Heart right ventricle (tissue), 16 donors: ENCODE data around the gene RAD50. TPM values are rescaled to one million over a fixed set of nuclear protein-coding genes. Genes with fewer than 3 reads are reported as not detected.

Experiments used
- ATAC-seq, 8 donors: fragments of 200-7000 bp; cut with Tn5 transposase; one replicate each; pipeline ENCODE4 v1.9.1; 2020; ENCODE audit warnings: mild to moderate bottlenecking in 8 of 8, moderate library complexity in 8 of 8, moderate number of reproducible peaks in 1 of 8
- DNase-seq, 2 donors: peaks; one replicate each; pipeline ENCODE4 v3.0.0-alpha.2; 2020
- H3K27ac ChIP-seq, 10 donors: fragments of 200-600 bp; sonication (generic) in 2 of 10; one replicate each; pipeline versions ENCODE4 v1.5.0 to v1.8.0; 2020 to 2022; ENCODE audit warnings: mild to moderate bottlenecking in 3 of 10
- H3K27me3 ChIP-seq, 7 donors: fragments of 200-600 bp; one replicate each; pipeline ENCODE4 v1.8.0; 2021 to 2022; ENCODE audit warnings: mild to moderate bottlenecking in 2 of 7
- H3K36me3 ChIP-seq, 9 donors: fragments of 200-600 bp; sonication (generic) in 1 of 9; one replicate each; pipeline versions ENCODE4 v1.5.0 to v1.8.0; 2020 to 2022; ENCODE audit warnings: mild to moderate bottlenecking in 2 of 9
- H3K4me1 ChIP-seq, 9 donors: fragments of 200-600 bp; sonication (generic) in 1 of 9; one replicate each; pipeline versions ENCODE4 v1.5.0 to v1.8.0; 2020 to 2022; ENCODE audit warnings: mild to moderate bottlenecking in 4 of 9
- H3K4me3 ChIP-seq, 10 donors: fragments of 200-600 bp; sonication (generic) in 2 of 10; one replicate each; pipeline versions ENCODE4 v1.5.0 to v1.8.0; 2020 to 2022; ENCODE audit warnings: mild to moderate bottlenecking in 7 of 10, moderate library complexity in 2 of 10
- H3K9me3 ChIP-seq, 11 donors: fragments of 200-600 bp in 10 of 11; sonication (generic) in 2 of 11; one replicate each; pipeline versions ENCODE4 v1.5.0 to v1.8.0; 2013 to 2022; ENCODE audit warnings: mild to moderate bottlenecking in 2 of 11, control low read depth in 1 of 11, moderate library complexity in 1 of 11
- CTCF ChIP-seq, 9 donors: fragments of 200-600 bp; sonication (generic) in 2 of 9; IDR thresholded peaks; one replicate each; pipeline versions ENCODE4 v1.5.0 to v1.8.0; 2021 to 2022; ENCODE audit warnings: antibody characterized with exemption in 9 of 9, mild to moderate bottlenecking in 5 of 9, moderate library complexity in 1 of 9
- WGBS, 2 donors: extraction: QIAGEN DNeasy Blood & Tissue Kit; methylation state at CpG; one replicate each; pipeline ENCODE4 v1.1.7; 2013; ENCODE audit warnings: inconsistent platforms in 1 of 2; 5-methylcytosine and 5-hydroxymethylcytosine counted together
- intact Hi-C, 10 donors: fragments of 100-400 bp; cut with DNase I; formaldehyde crosslinking; loops; one replicate each; pipeline versions ENCODE4 v1.11.1 to v1.14.2; 2022
- polyA plus RNA-seq, 2 donors: library from polyadenylated mRNA; stranded (reverse); fragments of 200-250 nt; gene quantifications; one replicate each; pipeline ENCODE4 v1.2.3, GENCODE V29; 2013
- total RNA-seq, 10 donors: library from RNA; stranded (reverse); fragmentation: NEBNext Ultra II Directional in 3 of 10; extraction: Animal tissue kit (Norgen Biotek cat#: 25700) in 3 of 10; gene quantifications; one replicate each; pipeline versions ENCODE4 v1.2.1 to v1.2.4, GENCODE V29; 2021 to 2023
- donor health status: Arrhythmogenic right ventricular cardiomyopathy.
- donor health status: ischemic (EF 13 %, LVEDD 7.1; RV severe dilation, severe dysfunction).
- donor health status: healthy with polysubstance abuse.
- donor health status: DM: no; HTN: yes; CAD: no.
- donor health status: DM: no; HTN: no; CAD: no.
- donor health status: ischemic (EF 25% LVEDD 6.9; RV normal size, moderate dysfunction).
- donor health status: ischemic (EF 25% LVEDD 5.7; RV mildly dilated, moderate dysfunction).
- donor health status: healthy.
- donor health status: DM: yes; HTN: yes; CAD: no.
- donor health status: Ischemic cardiomyopathy.
- donor health status: ischemic (EF 35%, LVEDD 5.7; RV mildly dilated, moderate dysfunction).
- donor health status: nonischemic (EF 11% LVEDD 7.7; RV severe dilation, severe dysfunction).
- donor health status: DM: yes; HTN: yes; CAD: no.
- donor health status: PGD.
- donor health status: ischemic (EF 29% LVEDD 5.4; RV normal size, mild dysfunction).
- donor health status: nonischemic (EF 23%, LVEDD 6.1; RV moderate dilation, normal function).

Gene RAD50
- total and polyA plus RNA-seq, 12 donors = 6.8 to 38.5 (median 31.8) TPM

- Histone ChIP-seq H3K9me3 (no peaks in the 10 kb centered on the region), H3K4me3 (no peak overlapping the region), H3K27me3 (peaks cover 0 to 9% (median 0%) of the 10 kb centered on the region in 7 donors), H3K36me3 (no peaks in the 10 kb centered on the region), H3K4me1 (peaks cover 0 to 11% (median 0%) of the 10 kb centered on the region in 9 donors), H3K27ac (no peak overlapping the region)
- 84 to 85% methylated on average over 21 of the region's 21 CpGs for WGBS, 2 donors
- ATAC-seq (no peak), DNase-seq (no peak)
- TF ChIP-seq CTCF (IDR thresholded peaks at IDR 0.05) = no peak
- intact Hi-C loops = no loop called here
Measured at GRCh38 chr5:132665574-132666080, 108.8 kb downstream of the RAD50 start.

DNA sequence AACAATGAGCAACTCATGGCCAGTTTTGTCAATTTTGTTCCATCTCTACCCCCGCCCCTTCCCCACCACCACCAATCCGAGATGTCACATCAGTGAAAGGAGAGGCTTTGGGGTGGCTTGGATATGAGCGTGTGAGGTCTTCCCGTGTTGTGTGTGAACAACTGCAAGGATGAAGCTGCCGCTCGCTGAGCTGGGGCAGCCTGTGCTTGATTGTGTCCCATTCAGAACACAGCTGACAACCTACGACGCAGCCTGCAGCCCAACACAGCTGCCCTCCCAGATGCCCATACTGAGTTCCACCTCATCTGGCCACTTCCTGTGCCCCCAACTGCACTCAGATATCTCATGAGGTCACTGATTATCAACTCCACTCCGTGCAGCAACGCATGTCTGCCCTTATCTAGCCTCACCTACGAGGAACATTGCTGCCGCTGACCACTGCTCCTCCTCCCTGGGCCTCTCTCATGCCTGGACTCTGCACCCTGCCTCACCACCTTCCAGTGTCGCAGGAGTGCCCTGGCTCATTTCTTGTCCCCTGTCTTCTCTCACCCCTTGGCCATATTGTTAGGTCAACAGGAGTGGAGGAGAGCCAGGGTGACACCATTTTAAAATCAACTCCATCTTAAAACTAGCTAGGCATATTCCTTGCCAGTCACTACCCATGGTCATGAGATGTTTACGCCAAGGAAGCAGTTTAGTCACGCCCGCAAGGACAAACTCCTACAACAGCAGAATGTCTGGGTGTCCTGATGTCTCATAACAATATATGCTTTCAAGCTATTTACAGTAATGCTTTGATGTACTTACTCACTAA is 109.7 kb downstream of the RAD50 start:
- H3K4me1 ChIP-seq = peaks cover 0 to 11% (median 0%) of the 10 kb centered on the region in 9 donors
- 80 to 82% methylated on average over 16 of the region's 16 CpGs for WGBS, 2 donors
- H3K27ac ChIP-seq = no peak overlapping the region
- H3K36me3 ChIP-seq = no peaks in the 10 kb centered on the region
- no peaks in the 10 kb centered on the region for H3K9me3 ChIP-seq
- no peak for ATAC-seq
- intact Hi-C loops = no loop called here
- peaks cover 0 to 9% (median 0%) of the 10 kb centered on the region in 7 donors for H3K27me3 ChIP-seq
- no peak for TF ChIP-seq CTCF (IDR thresholded peaks at IDR 0.05)
- no peak overlapping the region for H3K4me3 ChIP-seq
- DNase-seq = no peak

GRCh38 chr5:132667309-132667708 is 110.5 kb downstream of the RAD50 start:
- peaks cover 0 to 11% (median 0%) of the 10 kb centered on the region in 9 donors for H3K4me1 ChIP-seq
- intact Hi-C loops = no loop called here
- no peak overlapping the region for H3K27ac ChIP-seq
- peaks cover 0 to 9% (median 0%) of the 10 kb centered on the region in 7 donors for H3K27me3 ChIP-seq
- no peaks in the 10 kb centered on the region for H3K9me3 ChIP-seq
- H3K36me3 ChIP-seq = no peaks in the 10 kb centered on the region
- no peak overlapping the region for H3K4me3 ChIP-seq
- WGBS, 2 donors = 87 to 93% methylated on average over 10 of the region's 10 CpGs
- DNase-seq (no peak), ATAC-seq (no peak)
- no peak for TF ChIP-seq CTCF (IDR thresholded peaks at IDR 0.05)

GRCh38 chr5:132667761-132668705 is 111.3 kb downstream of the RAD50 start:
- TF ChIP-seq CTCF (IDR thresholded peaks at IDR 0.05) = no peak
- intact Hi-C loops = no loop called here
- H3K27ac ChIP-seq = no peak overlapping the region

More at GRCh38 chr5:132667761-132668705, 111.3 kb downstream of the RAD50 start:
- 76 to 80% methylated on average over 22 of the region's 22 CpGs for WGBS, 2 donors
- H3K27me3 ChIP-seq = peaks cover 0 to 9% (median 0%) of the 10 kb centered on the region in 7 donors
- DNase-seq = no peak
- peaks cover 0 to 11% (median 0%) of the 10 kb centered on the region in 9 donors for H3K4me1 ChIP-seq
- no peak for ATAC-seq
- H3K4me3 ChIP-seq = no peak overlapping the region
- H3K36me3 ChIP-seq = no peaks in the 10 kb centered on the region
- H3K9me3 ChIP-seq = no peaks in the 10 kb centered on the region
